Measurements from ENCODE around the gene CTLA4.

DNA sequence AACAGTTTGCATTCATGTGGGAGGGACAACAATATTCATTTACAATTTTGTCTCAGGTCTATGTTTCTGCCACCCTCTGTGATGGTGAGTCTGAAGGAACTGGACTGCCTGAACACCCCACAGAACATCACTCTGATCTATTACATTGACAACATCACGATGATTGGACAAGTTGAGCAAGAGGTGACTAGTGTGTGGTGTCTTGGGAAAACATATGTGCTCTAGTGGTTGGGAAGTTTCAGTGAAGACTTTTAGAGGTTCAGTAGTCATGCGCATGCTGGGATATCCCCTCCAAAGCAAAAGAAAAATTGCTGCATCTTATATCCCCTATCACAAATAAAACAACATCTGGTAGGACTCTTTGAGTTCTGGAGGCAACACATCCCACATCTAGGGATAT is 18.6 kb upstream of the CTLA4 start:
- TF ChIP-seq, protein P1, sequence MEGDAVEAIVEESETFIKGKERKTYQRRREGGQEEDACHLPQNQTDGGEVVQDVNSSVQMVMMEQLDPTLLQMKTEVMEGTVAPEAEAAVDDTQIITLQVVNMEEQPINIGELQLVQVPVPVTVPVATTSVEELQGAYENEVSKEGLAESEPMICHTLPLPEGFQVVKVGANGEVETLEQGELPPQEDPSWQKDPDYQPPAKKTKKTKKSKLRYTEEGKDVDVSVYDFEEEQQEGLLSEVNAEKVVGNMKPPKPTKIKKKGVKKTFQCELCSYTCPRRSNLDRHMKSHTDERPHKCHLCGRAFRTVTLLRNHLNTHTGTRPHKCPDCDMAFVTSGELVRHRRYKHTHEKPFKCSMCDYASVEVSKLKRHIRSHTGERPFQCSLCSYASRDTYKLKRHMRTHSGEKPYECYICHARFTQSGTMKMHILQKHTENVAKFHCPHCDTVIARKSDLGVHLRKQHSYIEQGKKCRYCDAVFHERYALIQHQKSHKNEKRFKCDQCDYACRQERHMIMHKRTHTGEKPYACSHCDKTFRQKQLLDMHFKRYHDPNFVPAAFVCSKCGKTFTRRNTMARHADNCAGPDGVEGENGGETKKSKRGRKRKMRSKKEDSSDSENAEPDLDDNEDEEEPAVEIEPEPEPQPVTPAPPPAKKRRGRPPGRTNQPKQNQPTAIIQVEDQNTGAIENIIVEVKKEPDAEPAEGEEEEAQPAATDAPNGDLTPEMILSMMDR (IDR thresholded peaks at IDR 0.05) = no peak
- TF ChIP-seq POLR2AphosphoS5 (IDR thresholded peaks at IDR 0.05) (no peak), POLR2A (IDR thresholded peaks at IDR 0.05) (no peak), EP300 (IDR thresholded peaks at IDR 0.05) (no peak)

Measured in suprapubic skin (tissue), 4 donors.